Panc1 (cell line): Measurements from ENCODE around the gene VAT1L.

ENCODE experiments used
- TCF7L2 ChIP-seq: IDR thresholded peaks from 2 replicates; pipeline ENCODE4 v1.6.1; 2011; ENCODE audit warnings: mild to moderate bottlenecking, low read depth, low read length, inconsistent platforms
- TF ChIP-seq, protein P1 (sequence below): fragments of 450-650 bp; IDR thresholded peaks from 2 replicates; pipeline ENCODE4 v1.5.1; 2017; ENCODE audit warnings: mild to moderate bottlenecking

DNA sequence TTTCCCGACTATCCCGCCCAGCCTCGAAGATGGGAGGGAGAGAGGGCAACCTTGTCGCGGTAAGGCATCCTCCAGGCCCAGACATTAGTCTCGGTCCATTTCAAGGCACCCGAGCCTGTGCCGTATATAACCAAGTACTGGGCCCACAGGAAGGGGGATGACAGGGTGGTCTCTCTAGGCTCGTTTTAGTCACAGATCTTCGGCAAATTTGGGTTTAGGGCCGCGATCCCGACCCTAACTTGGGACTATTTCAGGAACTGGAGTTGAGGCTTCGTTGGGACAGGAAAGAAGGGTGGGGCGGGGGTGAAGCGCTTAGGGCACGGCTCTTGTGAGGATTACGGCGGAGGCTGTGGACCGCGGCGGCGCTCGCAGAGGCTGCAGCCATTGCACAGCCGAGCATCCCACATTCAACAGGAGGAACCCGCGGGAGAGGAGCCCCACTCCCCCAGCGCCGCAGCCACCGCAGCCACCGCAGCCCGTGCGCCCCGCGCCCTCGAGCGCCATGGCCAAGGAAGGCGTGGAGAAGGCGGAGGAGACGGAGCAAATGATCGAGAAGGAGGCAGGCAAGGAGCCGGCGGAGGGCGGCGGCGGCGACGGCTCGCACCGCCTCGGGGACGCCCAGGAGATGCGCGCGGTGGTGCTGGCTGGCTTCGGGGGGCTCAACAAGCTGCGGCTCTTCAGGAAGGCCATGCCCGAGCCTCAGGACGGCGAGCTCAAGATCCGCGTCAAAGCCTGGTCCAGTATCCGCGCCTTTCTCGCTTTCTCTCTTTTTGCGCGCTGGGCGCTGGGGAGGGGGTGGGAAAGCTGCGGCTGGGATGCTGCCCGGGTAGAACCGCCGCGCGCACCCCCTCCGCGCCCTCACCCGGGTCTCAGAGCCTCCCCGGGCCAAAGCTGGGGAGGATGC lies at the start of gene VAT1L:
- TF ChIP-seq, protein P1, sequence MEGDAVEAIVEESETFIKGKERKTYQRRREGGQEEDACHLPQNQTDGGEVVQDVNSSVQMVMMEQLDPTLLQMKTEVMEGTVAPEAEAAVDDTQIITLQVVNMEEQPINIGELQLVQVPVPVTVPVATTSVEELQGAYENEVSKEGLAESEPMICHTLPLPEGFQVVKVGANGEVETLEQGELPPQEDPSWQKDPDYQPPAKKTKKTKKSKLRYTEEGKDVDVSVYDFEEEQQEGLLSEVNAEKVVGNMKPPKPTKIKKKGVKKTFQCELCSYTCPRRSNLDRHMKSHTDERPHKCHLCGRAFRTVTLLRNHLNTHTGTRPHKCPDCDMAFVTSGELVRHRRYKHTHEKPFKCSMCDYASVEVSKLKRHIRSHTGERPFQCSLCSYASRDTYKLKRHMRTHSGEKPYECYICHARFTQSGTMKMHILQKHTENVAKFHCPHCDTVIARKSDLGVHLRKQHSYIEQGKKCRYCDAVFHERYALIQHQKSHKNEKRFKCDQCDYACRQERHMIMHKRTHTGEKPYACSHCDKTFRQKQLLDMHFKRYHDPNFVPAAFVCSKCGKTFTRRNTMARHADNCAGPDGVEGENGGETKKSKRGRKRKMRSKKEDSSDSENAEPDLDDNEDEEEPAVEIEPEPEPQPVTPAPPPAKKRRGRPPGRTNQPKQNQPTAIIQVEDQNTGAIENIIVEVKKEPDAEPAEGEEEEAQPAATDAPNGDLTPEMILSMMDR, result no peak
- no peak for TF ChIP-seq TCF7L2
